ENCODE data around the gene CD2BP2.

The CD2BP2 gene

GRCh38 chr16:30378236-30379157 is 23.4 kb upstream of the CD2BP2 start:
- H3K36me3 ChIP-seq (ENCODE audit: control insufficient read depth, insufficient read depth, low read length), result no peaks in the 10 kb centered on the region
- H3K4me1 ChIP-seq (ENCODE audit: control insufficient read depth, insufficient read depth, low read length), result peaks cover 17% of the 10 kb centered on the region
- H3K4me3 ChIP-seq (ENCODE audit: insufficient read depth, low read depth, low read length), result peak overlapping the region; percentile 82
- no peaks in the 10 kb centered on the region for H3K9me3 ChIP-seq (ENCODE audit: control insufficient read depth, low read length)
- H3K27ac ChIP-seq (ENCODE audit: insufficient read depth, low read depth, low read length, poor library complexity, severe bottlenecking), result peak overlapping the region; percentile 100
- H3K27me3 ChIP-seq (ENCODE audit: control insufficient read depth, insufficient read depth, low read length, poor library complexity, severe bottlenecking), result no peaks in the 10 kb centered on the region
- 1% methylated on average over 67 of the region's 67 CpGs for WGBS, 2 experiments

- no peaks in the 10 kb centered on the region for H3K27me3 ChIP-seq (ENCODE audit: control insufficient read depth, insufficient read depth, low read length, poor library complexity, severe bottlenecking)
- no peaks in the 10 kb centered on the region for H3K36me3 ChIP-seq (ENCODE audit: control insufficient read depth, insufficient read depth, low read length)
- peak overlapping the region; percentile 82 for H3K4me3 ChIP-seq (ENCODE audit: insufficient read depth, low read depth, low read length)
- peak overlapping the region; percentile 100 for H3K27ac ChIP-seq (ENCODE audit: insufficient read depth, low read depth, low read length, poor library complexity, severe bottlenecking)
- WGBS, 2 experiments, result 1 to 2% methylated on average over 39 of the region's 39 CpGs
- no peaks in the 10 kb centered on the region for H3K9me3 ChIP-seq (ENCODE audit: control insufficient read depth, low read length)
- H3K4me1 ChIP-seq (ENCODE audit: control insufficient read depth, insufficient read depth, low read length), result peaks cover 17% of the 10 kb centered on the region
These were observed 22.7 kb upstream of the CD2BP2 start for GRCh38 chr16:30377812-30378235.

- Histone ChIP-seq H3K4me3 (ENCODE audit: insufficient read depth, low read depth, low read length) (peak overlapping the region; percentile 82), H3K27me3 (ENCODE audit: control insufficient read depth, insufficient read depth, low read length, poor library complexity, severe bottlenecking) (no peaks in the 10 kb centered on the region), H3K4me1 (ENCODE audit: control insufficient read depth, insufficient read depth, low read length) (peaks cover 17% of the 10 kb centered on the region), H3K27ac (ENCODE audit: insufficient read depth, low read depth, low read length, poor library complexity, severe bottlenecking) (peak overlapping the region; percentile 100), H3K9me3 (ENCODE audit: control insufficient read depth, low read length) (no peaks in the 10 kb centered on the region), H3K36me3 (ENCODE audit: control insufficient read depth, insufficient read depth, low read length) (no peaks in the 10 kb centered on the region)
- 55 to 57% methylated on average over 29 of the region's 29 CpGs for WGBS, 2 experiments
These were observed 22.1 kb upstream of the CD2BP2 start for GRCh38 chr16:30377050-30377811.

- Histone ChIP-seq H3K9me3 (ENCODE audit: control insufficient read depth, low read length) (no peaks in the 10 kb centered on the region), H3K4me3 (ENCODE audit: insufficient read depth, low read depth, low read length) (no peak overlapping the region), H3K4me1 (ENCODE audit: control insufficient read depth, insufficient read depth, low read length) (peaks cover 20% of the 10 kb centered on the region), H3K36me3 (ENCODE audit: control insufficient read depth, insufficient read depth, low read length) (no peaks in the 10 kb centered on the region), H3K27me3 (ENCODE audit: control insufficient read depth, insufficient read depth, low read length, poor library complexity, severe bottlenecking) (no peaks in the 10 kb centered on the region), H3K27ac (ENCODE audit: insufficient read depth, low read depth, low read length, poor library complexity, severe bottlenecking) (no peak overlapping the region)
- WGBS, 2 experiments, result 93 to 96% methylated on average over 8 of the region's 8 CpGs
These were observed 21.4 kb upstream of the CD2BP2 start for GRCh38 chr16:30376461-30376902.

GRCh38 chr16:30375864-30376263 is 20.8 kb upstream of the CD2BP2 start:
- H3K4me1 ChIP-seq (ENCODE audit: control insufficient read depth, insufficient read depth, low read length), result peaks cover 23% of the 10 kb centered on the region
- H3K27me3 ChIP-seq (ENCODE audit: control insufficient read depth, insufficient read depth, low read length, poor library complexity, severe bottlenecking), result no peaks in the 10 kb centered on the region
- no peak overlapping the region for H3K27ac ChIP-seq (ENCODE audit: insufficient read depth, low read depth, low read length, poor library complexity, severe bottlenecking)
- WGBS, 2 experiments, result 89 to 92% methylated on average over 8 of the region's 8 CpGs
- no peaks in the 10 kb centered on the region for H3K9me3 ChIP-seq (ENCODE audit: control insufficient read depth, low read length)
- no peak overlapping the region for H3K4me3 ChIP-seq (ENCODE audit: insufficient read depth, low read depth, low read length)
- no peaks in the 10 kb centered on the region for H3K36me3 ChIP-seq (ENCODE audit: control insufficient read depth, insufficient read depth, low read length)

GRCh38 chr16:30374538-30374937 is 19.4 kb upstream of the CD2BP2 start, which contains the start of gene MYL11:
MYL11 (plus strand) TSS chr16:30374802; CDS start chr16:30374858, 56 bp downstream.
- Histone ChIP-seq H3K36me3 (ENCODE audit: control insufficient read depth, insufficient read depth, low read length) (no peaks in the 10 kb centered on the region), H3K4me1 (ENCODE audit: control insufficient read depth, insufficient read depth, low read length) (peaks cover 23% of the 10 kb centered on the region), H3K27me3 (ENCODE audit: control insufficient read depth, insufficient read depth, low read length, poor library complexity, severe bottlenecking) (no peaks in the 10 kb centered on the region), H3K9me3 (ENCODE audit: control insufficient read depth, low read length) (no peaks in the 10 kb centered on the region), H3K27ac (ENCODE audit: insufficient read depth, low read depth, low read length, poor library complexity, severe bottlenecking) (no peak within 1 kb of the TSS), H3K4me3 (ENCODE audit: insufficient read depth, low read depth, low read length) (no peak within 1 kb of the TSS)
- WGBS, 2 experiments, result 83 to 90% methylated on average over 6 of the region's 6 CpGs

- WGBS, 2 experiments, result 93 to 94% methylated on average over 5 of the region's 5 CpGs
- Histone ChIP-seq H3K27me3 (ENCODE audit: control insufficient read depth, insufficient read depth, low read length, poor library complexity, severe bottlenecking) (no peaks in the 10 kb centered on the region), H3K4me1 (ENCODE audit: control insufficient read depth, insufficient read depth, low read length) (peaks cover 33% of the 10 kb centered on the region), H3K27ac (ENCODE audit: insufficient read depth, low read depth, low read length, poor library complexity, severe bottlenecking) (no peak overlapping the region), H3K36me3 (ENCODE audit: control insufficient read depth, insufficient read depth, low read length) (no peaks in the 10 kb centered on the region), H3K9me3 (ENCODE audit: control insufficient read depth, low read length) (no peaks in the 10 kb centered on the region), H3K4me3 (ENCODE audit: insufficient read depth, low read depth, low read length) (no peak overlapping the region)
These were observed 17.6 kb upstream of the CD2BP2 start for GRCh38 chr16:30372725-30373124.

- Histone ChIP-seq H3K36me3 (ENCODE audit: control insufficient read depth, insufficient read depth, low read length) (no peaks in the 10 kb centered on the region), H3K27me3 (ENCODE audit: control insufficient read depth, insufficient read depth, low read length, poor library complexity, severe bottlenecking) (no peaks in the 10 kb centered on the region), H3K27ac (ENCODE audit: insufficient read depth, low read depth, low read length, poor library complexity, severe bottlenecking) (no peak overlapping the region), H3K4me1 (ENCODE audit: control insufficient read depth, insufficient read depth, low read length) (peaks cover 34% of the 10 kb centered on the region), H3K9me3 (ENCODE audit: control insufficient read depth, low read length) (no peaks in the 10 kb centered on the region), H3K4me3 (ENCODE audit: insufficient read depth, low read depth, low read length) (no peak overlapping the region)
- WGBS, 2 experiments, result 88 to 95% methylated on average over 6 of the region's 6 CpGs
These were observed 17.1 kb upstream of the CD2BP2 start for GRCh38 chr16:30372038-30372712.

GRCh38 chr16:30371248-30371816 is 16.2 kb upstream of the CD2BP2 start:
- 28 to 30% methylated on average over 11 of the region's 11 CpGs for WGBS, 2 experiments
- H3K27ac ChIP-seq (ENCODE audit: insufficient read depth, low read depth, low read length, poor library complexity, severe bottlenecking), result peak overlapping the region; percentile 82
- H3K27me3 ChIP-seq (ENCODE audit: control insufficient read depth, insufficient read depth, low read length, poor library complexity, severe bottlenecking), result no peaks in the 10 kb centered on the region
- H3K36me3 ChIP-seq (ENCODE audit: control insufficient read depth, insufficient read depth, low read length), result no peaks in the 10 kb centered on the region
- no peaks in the 10 kb centered on the region for H3K9me3 ChIP-seq (ENCODE audit: control insufficient read depth, low read length)
- H3K4me1 ChIP-seq (ENCODE audit: control insufficient read depth, insufficient read depth, low read length), result peaks cover 30% of the 10 kb centered on the region
- H3K4me3 ChIP-seq (ENCODE audit: insufficient read depth, low read depth, low read length), result peak overlapping the region; percentile 43
